K562 (cell line): Measurements from ENCODE around the gene PHTF2. TPM values are rescaled to one million over a fixed set of nuclear protein-coding genes. Genes with fewer than 3 reads are reported as not detected.

Source experiments
- DPF2 ChIP-seq: fragments of 450-650 bp; IDR thresholded peaks from 2 replicates; pipeline ENCODE4 v1.6.1; 2016
- IRF2 ChIP-seq: sonication (generic); formaldehyde crosslinking; IDR thresholded peaks from 2 replicates; pipeline ENCODE4 v1.8.1; 2022; ENCODE audit warnings: mild to moderate bottlenecking, missing genetic modification reagents
- L3MBTL2 ChIP-seq: fragments of 450-650 bp; IDR thresholded peaks from 2 replicates; pipeline ENCODE4 v1.6.1; 2016; ENCODE audit warnings: mild to moderate bottlenecking, moderate library complexity
- NFIC ChIP-seq: fragments of 450-650 bp; IDR thresholded peaks from 2 replicates; pipeline ENCODE4 v1.6.1; 2017; ENCODE audit warnings: mild to moderate bottlenecking, inconsistent platforms
- NR4A1 ChIP-seq, 2 experiments: fragments of 250-450 bp in 1 of 2; fragments of 450-650 bp in 1 of 2; sonication (Bioruptor Pico) in 1 of 2; IDR thresholded peaks; 2 replicates each; pipeline versions ENCODE4 v1.4.0 to v1.6.1; 2016 to 2020; ENCODE audit warnings: mild to moderate bottlenecking in 2 of 2, missing compliant biosample characterization in 1 of 2, missing genetic modification characterization in 1 of 2, moderate library complexity in 1 of 2
- POLR2AphosphoS5 ChIP-seq: IDR thresholded peaks from 2 replicates; pipeline ENCODE4 v1.6.1; 2011; ENCODE audit warnings: mild to moderate bottlenecking, low read depth, low read length, moderate library complexity; ENCODE audit not compliant: control insufficient read depth, insufficient read depth
- RAD21 ChIP-seq, 2 experiments: fragments of 250-450 bp in 1 of 2; fragments of 450-650 bp in 1 of 2; sonication (Bioruptor Pico) in 1 of 2; formaldehyde crosslinking in 1 of 2; IDR thresholded peaks in 1 of 2; conservative IDR thresholded peaks in 1 of 2; 2 replicates each; pipeline versions ENCODE4 v1.4.0 to v1.8.0; 2020 to 2022; ENCODE audit warnings: mild to moderate bottlenecking in 2 of 2, moderate library complexity in 1 of 2
- RCOR1 ChIP-seq, 2 experiments: IDR thresholded peaks; 2 replicates each; pipeline ENCODE4 v1.6.1; 2012; ENCODE audit warnings: low read depth in 2 of 2, low read length in 2 of 2, borderline replicate concordance in 1 of 2, improper control_type of control experiment in 1 of 2
- SMARCA5 ChIP-seq: fragments of 450-650 bp; IDR thresholded peaks from 2 replicates; pipeline ENCODE4 v1.6.1; 2016
- SMARCE1 ChIP-seq: fragments of 450-650 bp; IDR thresholded peaks from 2 replicates; pipeline ENCODE4 v1.7.1; 2016; ENCODE audit warnings: mild to moderate bottlenecking
- ZEB2 ChIP-seq: fragments of 450-650 bp; IDR thresholded peaks from 2 replicates; pipeline ENCODE4 v1.6.1; 2016
- polyA plus RNA-seq, 8 experiments: library from polyadenylated mRNA; depleted of rRNA in 4 of 8; stranded (reverse) in 5 of 8; unstranded in 3 of 8; fragments of >200 nt; fragmentation: Nextera tagmentation in 2 of 8; fragmentation: Illumina TruSeq in 1 of 8; extraction: Ambion mirVana in 2 of 8; extraction: Trizol in 1 of 8; gene quantifications; 2 replicates each; pipeline versions ENCODE4 v1.2.1 to v1.2.3, GENCODE V29; 2011 to 2014; ENCODE audit warnings: inconsistent platforms in 1 of 8, missing spikeins in 1 of 8
- total RNA-seq, 7 experiments: library from RNA; depleted of rRNA in 6 of 7; stranded (reverse); fragments of >200 nt in 6 of 7; fragmentation: Illumina TruSeq in 2 of 7; extraction: Trizol in 2 of 7; gene quantifications; 2 replicates each; pipeline versions ENCODE4 v1.2.1 to v1.2.3, GENCODE V29; 2011 to 2021; ENCODE audit warnings: low replicate concordance in 1 of 7
- TF ChIP-seq, protein P1 (sequence below): fragments of 450-650 bp; IDR thresholded peaks from 2 replicates; pipeline ENCODE4 v1.6.1; 2016; ENCODE audit warnings: antibody characterized with exemption
- TF ChIP-seq, protein P2 (sequence below): fragments of 150-350 bp; conservative IDR thresholded peaks from 2 replicates; pipeline ENCODE4 v1.6.1; 2014; ENCODE audit warnings: low read length

The PHTF2 gene
- total and polyA plus RNA-seq, 9 of the 15 experiments (the other 6 are each of a cell fraction or from before 2014, with no cell fraction given), result 17.9 to 43.6 (median 25.4) TPM

DNA sequence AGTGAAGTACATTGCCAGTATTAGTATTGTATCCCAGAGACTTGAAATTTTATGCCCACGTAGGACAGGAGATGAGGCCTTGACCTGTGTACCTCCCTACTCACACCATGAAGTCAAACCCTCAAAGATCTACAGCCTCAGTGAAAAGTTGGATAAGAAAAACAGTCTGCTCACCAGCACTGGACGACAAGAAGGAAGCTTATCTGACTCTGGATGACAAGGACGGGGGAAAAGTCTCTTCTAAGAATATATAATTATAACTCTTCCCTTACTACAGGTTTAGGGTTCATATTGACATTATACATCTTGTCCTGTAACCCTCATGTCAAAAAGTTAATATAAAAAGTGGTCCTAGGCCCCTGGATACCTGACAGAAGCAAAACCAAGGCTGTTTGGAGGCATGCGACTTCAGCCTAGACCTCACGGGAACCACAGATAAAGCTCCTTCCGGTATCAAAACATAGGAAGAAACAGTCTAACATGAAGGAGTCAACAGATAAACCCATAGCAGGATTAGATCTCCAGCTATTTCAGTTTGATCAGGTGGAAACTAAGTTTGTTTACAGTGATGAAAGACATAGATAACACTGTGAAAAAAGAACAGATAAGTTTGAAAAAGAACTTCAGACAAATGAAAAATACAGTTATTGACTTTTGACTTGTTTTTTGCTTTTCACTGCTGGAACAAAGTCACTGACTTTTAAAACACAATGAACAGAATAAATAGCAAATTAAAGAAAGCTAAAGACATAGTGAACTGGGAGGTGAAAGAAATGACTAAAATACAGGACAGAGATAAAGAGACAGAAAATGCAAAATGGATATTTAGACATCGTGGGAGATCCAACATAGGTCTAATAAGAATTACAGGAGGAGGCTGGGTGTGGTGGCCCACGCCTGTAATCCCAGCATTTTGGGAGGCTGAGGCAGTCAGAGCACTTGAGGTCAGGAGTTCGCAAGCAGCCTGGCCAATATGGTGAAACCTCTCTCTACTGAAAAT lies 145.9 kb downstream of the PHTF2 start (continued):
- TF ChIP-seq, protein P1, sequence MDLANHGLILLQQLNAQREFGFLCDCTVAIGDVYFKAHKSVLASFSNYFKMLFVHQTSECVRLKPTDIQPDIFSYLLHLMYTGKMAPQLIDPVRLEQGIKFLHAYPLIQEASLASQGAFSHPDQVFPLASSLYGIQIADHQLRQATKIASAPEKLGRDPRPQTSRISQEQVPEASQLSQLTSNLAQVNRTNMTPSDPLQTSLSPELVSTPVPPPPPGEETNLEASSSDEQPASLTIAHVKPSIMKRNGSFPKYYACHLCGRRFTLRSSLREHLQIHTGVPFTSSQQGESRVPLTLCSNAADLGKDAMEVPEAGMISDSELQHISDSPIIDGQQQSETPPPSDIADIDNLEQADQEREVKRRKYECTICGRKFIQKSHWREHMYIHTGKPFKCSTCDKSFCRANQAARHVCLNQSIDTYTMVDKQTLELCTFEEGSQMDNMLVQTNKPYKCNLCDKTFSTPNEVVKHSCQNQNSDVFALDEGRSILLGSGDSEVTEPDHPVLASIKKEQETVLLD, result peak; percentile 40; the same call in 1 of the 2 replicates
- TF ChIP-seq ZEB2, result peak; percentile 72; the same call in 1 of the 2 replicates
- TF ChIP-seq L3MBTL2, result peak; percentile 96
- peak; percentile 49; the same call in 1 of the 2 replicates for TF ChIP-seq POLR2AphosphoS5
- TF ChIP-seq, protein P2, sequence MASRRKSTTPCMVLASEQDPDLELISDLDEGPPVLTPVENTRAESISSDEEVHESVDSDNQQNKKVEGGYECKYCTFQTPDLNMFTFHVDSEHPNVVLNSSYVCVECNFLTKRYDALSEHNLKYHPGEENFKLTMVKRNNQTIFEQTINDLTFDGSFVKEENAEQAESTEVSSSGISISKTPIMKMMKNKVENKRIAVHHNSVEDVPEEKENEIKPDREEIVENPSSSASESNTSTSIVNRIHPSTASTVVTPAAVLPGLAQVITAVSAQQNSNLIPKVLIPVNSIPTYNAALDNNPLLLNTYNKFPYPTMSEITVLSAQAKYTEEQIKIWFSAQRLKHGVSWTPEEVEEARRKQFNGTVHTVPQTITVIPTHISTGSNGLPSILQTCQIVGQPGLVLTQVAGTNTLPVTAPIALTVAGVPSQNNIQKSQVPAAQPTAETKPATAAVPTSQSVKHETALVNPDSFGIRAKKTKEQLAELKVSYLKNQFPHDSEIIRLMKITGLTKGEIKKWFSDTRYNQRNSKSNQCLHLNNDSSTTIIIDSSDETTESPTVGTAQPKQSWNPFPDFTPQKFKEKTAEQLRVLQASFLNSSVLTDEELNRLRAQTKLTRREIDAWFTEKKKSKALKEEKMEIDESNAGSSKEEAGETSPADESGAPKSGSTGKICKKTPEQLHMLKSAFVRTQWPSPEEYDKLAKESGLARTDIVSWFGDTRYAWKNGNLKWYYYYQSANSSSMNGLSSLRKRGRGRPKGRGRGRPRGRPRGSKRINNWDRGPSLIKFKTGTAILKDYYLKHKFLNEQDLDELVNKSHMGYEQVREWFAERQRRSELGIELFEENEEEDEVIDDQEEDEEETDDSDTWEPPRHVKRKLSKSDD, result no peak
- TF ChIP-seq SMARCE1, result peak; percentile 94
- peak; percentile 41; the same call in 1 of the 2 replicates for TF ChIP-seq NFIC
- TF ChIP-seq RCOR1 (IDR thresholded peaks at IDR 0.05; ENCODE audit: borderline replicate concordance in 1 of 2, low read depth in 2 of 2, low read length in 2 of 2), result peak in 1 of 2 experiments; percentile 59; a peak in 1 of 4 replicates
- TF ChIP-seq SMARCA5, result peak; percentile 52; the same call in 1 of the 2 replicates
- TF ChIP-seq RAD21 (CRISPR knock-in tag; conservative IDR thresholded peaks at IDR 0.05 in 1 of 2, IDR thresholded peaks at IDR 0.05 in 1 of 2), result 0 out of 4 replicates have a peak, but pooled peaks of 1 of the 2 experiments have one; percentile 3
- no peak for TF ChIP-seq IRF2 (CRISPR knock-in tag)
- TF ChIP-seq NR4A1 (CRISPR knock-in tag; IDR thresholded peaks at IDR 0.05), result no peak
- no peak for TF ChIP-seq NR4A1 (tag; IDR thresholded peaks at IDR 0.05)
- TF ChIP-seq DPF2, result peak; percentile 93
